MM.1S (cell line): Measurements from ENCODE around the gene PNPLA2.

Experiments used
- DNase-seq: peaks from one replicate; pipeline ENCODE4 v3.0.0-alpha.2; 2015
- H2AFZ ChIP-seq: fragments of 300-600 bp; sonication (generic); 2 replicates; pipeline ENCODE4 v1.6.0; 2016; ENCODE audit warnings: antibody characterized with exemption, low read length
- H3F3A ChIP-seq: fragments of 300-600 bp; sonication (generic); 2 replicates; pipeline ENCODE4 v1.6.1; 2016; ENCODE audit warnings: mild to moderate bottlenecking, antibody characterized with exemption, low read length, moderate library complexity, mixed read lengths; ENCODE audit not compliant: insufficient read depth
- H3K27ac ChIP-seq: fragments of 300-600 bp; sonication (generic); 2 replicates; pipeline ENCODE4 v1.5.1; 2016; ENCODE audit warnings: mild to moderate bottlenecking, low read length
- H3K27me3 ChIP-seq: fragments of 300-600 bp; sonication (generic); replicated peaks from 2 replicates; pipeline ENCODE4 v1.6.0; 2016; ENCODE audit warnings: low read length; ENCODE audit not compliant: insufficient read depth
- H3K36me3 ChIP-seq: fragments of 300-600 bp; sonication (generic); replicated peaks from 2 replicates; pipeline ENCODE4 v1.6.1; 2016; ENCODE audit warnings: mild to moderate bottlenecking, low read length, mixed read lengths; ENCODE audit not compliant: insufficient read depth
- H3K4me1 ChIP-seq: fragments of 300-600 bp; sonication (generic); 2 replicates; pipeline ENCODE4 v1.6.1; 2016; ENCODE audit warnings: low read length, mixed read lengths
- H3K4me2 ChIP-seq: fragments of 300-600 bp; sonication (generic); 2 replicates; pipeline ENCODE4 v1.6.0; 2016; ENCODE audit warnings: low read depth, low read length
- H3K4me3 ChIP-seq: fragments of 300-600 bp; sonication (generic); 2 replicates; pipeline ENCODE4 v1.5.1; 2016; ENCODE audit warnings: low read length, mixed read lengths
- H3K79me2 ChIP-seq: fragments of 300-600 bp; sonication (generic); 2 replicates; pipeline ENCODE4 v1.6.1; 2016; ENCODE audit warnings: mixed run types, low read length, mixed read lengths
- H3K9ac ChIP-seq: fragments of 300-600 bp; sonication (generic); 2 replicates; pipeline ENCODE4 v1.6.1; 2016; ENCODE audit warnings: low read length, mixed read lengths
- H3K9me2 ChIP-seq: fragments of 300-600 bp; sonication (generic); replicated peaks from 2 replicates; pipeline ENCODE4 v1.6.1; 2016; ENCODE audit warnings: mild to moderate bottlenecking, low read length, mixed read lengths; ENCODE audit not compliant: insufficient read depth
- H3K9me3 ChIP-seq: fragments of 300-600 bp; sonication (generic); replicated peaks from 2 replicates; pipeline ENCODE4 v1.6.1; 2016; ENCODE audit warnings: mild to moderate bottlenecking, low read length, mixed read lengths; ENCODE audit not compliant: insufficient read depth
- H4K20me1 ChIP-seq: fragments of 300-600 bp; sonication (generic); 2 replicates; pipeline ENCODE4 v1.6.1; 2016; ENCODE audit warnings: mild to moderate bottlenecking, low read length, moderate library complexity, mixed read lengths; ENCODE audit not compliant: insufficient read depth
- EZH2 ChIP-seq: fragments of 300-600 bp; sonication (generic); optimal IDR thresholded peaks from 2 replicates; pipeline ENCODE3; 2017; ENCODE audit warnings: low read depth, mild to moderate bottlenecking, antibody characterized with exemption, low read length, mixed read lengths
- EZH2phosphoT487 ChIP-seq: fragments of 300-600 bp; sonication (generic); IDR thresholded peaks from 2 replicates; pipeline ENCODE4 v1.6.1; 2018; ENCODE audit warnings: antibody characterized with exemption, low read length
- TF ChIP-seq, protein P1 (sequence below): fragments of 300-600 bp; sonication (generic); IDR thresholded peaks from 2 replicates; pipeline ENCODE4 v1.5.1; 2016; ENCODE audit warnings: antibody characterized with exemption, low read length, mixed read lengths

The PNPLA2 gene

DNA sequence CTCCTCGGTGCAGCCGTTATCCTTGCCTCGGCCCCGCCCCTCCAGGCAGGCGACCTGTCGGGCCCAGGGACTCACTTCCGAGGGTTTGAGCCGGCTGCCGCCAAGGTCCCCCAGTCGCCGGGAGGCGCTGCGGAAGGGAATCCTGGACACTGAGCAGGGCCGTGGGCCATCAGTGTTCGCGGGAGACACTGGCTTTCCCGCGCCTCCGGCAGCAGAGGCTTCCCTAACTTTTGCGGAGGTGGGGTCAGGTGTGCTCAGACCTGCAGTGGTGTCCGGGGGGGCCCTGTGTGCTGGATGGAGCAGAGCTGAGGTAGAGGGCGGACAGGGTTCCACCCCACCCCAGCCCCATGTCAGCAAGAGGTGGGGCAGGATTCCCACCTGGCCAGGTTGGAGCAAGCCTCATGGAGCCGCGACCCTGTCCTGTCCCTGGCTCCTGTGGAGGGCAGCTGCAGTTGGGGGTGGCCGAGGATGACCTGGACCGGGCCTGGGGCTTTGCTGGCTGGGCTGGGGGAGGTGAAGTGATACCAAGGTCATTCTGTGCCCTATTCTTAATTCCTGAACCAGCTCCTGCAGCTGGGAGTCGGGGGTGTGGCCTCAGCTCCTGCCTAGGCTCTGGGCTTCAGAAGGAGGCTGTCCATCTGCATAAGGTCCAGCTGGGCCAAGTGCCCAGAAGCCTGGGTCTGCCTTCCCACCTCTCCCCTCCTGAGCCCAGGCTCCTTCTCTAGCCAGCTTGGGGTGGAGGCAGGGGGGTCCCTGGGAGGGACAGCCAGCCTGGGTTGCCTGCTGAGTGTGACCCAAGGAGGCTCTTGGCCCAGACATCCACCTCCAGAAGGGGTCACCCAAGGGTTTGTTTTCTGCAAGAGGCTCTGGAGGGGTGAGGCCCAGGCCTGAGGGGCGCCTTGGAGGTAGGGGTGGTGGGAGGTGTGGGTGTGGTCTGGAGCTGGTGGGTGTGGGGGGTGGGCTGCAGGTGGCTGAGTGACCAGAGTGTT, 32.4 kb downstream of the PNPLA2 start:
- Histone ChIP-seq H3K9ac (no peak overlapping the region), H3K36me3 (no peaks in the 10 kb centered on the region), H3F3A (no peaks in the 10 kb centered on the region), H3K27me3 (peaks cover 82% of the 10 kb centered on the region), H3K27ac (no peak overlapping the region), H3K4me1 (peaks cover 4% of the 10 kb centered on the region; the same call in 1 of the 2 replicates), H3K9me2 (no peaks in the 10 kb centered on the region), H3K9me3 (no peaks in the 10 kb centered on the region), H4K20me1 (no peaks in the 10 kb centered on the region), H2AFZ (no peak overlapping the region), H3K4me3 (no peak overlapping the region), H3K79me2 (no peaks in the 10 kb centered on the region), H3K4me2 (no peak overlapping the region)
- DNase-seq, result no peak
- no peak for TF ChIP-seq EZH2
- TF ChIP-seq, protein P1, sequence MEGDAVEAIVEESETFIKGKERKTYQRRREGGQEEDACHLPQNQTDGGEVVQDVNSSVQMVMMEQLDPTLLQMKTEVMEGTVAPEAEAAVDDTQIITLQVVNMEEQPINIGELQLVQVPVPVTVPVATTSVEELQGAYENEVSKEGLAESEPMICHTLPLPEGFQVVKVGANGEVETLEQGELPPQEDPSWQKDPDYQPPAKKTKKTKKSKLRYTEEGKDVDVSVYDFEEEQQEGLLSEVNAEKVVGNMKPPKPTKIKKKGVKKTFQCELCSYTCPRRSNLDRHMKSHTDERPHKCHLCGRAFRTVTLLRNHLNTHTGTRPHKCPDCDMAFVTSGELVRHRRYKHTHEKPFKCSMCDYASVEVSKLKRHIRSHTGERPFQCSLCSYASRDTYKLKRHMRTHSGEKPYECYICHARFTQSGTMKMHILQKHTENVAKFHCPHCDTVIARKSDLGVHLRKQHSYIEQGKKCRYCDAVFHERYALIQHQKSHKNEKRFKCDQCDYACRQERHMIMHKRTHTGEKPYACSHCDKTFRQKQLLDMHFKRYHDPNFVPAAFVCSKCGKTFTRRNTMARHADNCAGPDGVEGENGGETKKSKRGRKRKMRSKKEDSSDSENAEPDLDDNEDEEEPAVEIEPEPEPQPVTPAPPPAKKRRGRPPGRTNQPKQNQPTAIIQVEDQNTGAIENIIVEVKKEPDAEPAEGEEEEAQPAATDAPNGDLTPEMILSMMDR, result peak; percentile 28

DNA sequence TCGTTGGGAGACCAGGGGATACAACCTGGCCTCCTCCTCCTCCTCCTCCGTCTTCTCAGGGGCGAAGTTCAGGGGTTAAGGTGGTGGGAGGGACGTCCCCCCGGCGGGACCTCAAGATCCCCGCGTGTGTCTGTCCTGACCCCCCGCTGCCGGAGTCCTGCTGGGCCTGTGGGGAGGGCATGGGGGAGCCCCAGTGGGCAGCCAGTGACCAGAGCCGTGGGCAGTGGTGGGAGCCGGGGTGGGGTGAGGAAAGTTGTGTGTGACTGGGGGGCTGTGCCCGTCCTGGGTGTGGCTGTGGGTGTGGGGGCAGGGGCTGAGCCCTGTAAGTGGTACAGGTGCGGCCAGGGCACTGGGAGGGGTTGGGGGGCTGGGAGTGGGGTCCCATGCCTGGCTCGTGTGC, 34.0 kb downstream of the PNPLA2 start:
- H2AFZ ChIP-seq, result no peak overlapping the region
- H4K20me1 ChIP-seq, result no peaks in the 10 kb centered on the region
- TF ChIP-seq, protein P1, result no peak
- TF ChIP-seq EZH2phosphoT487 (no peak), EZH2 (no peak)
- no peaks in the 10 kb centered on the region for H3K36me3 ChIP-seq
- H3K27ac ChIP-seq, result no peak overlapping the region
- H3K9me3 ChIP-seq, result no peaks in the 10 kb centered on the region
- no peaks in the 10 kb centered on the region for H3K9me2 ChIP-seq
- DNase-seq, result no peak
- H3F3A ChIP-seq, result no peaks in the 10 kb centered on the region
- no peak overlapping the region for H3K4me3 ChIP-seq
- H3K4me2 ChIP-seq, result no peak overlapping the region
- no peaks in the 10 kb centered on the region for H3K79me2 ChIP-seq
- H3K27me3 ChIP-seq, result peaks cover 81% of the 10 kb centered on the region
- no peak overlapping the region for H3K9ac ChIP-seq
- peaks cover 4% of the 10 kb centered on the region; the same call in 1 of the 2 replicates for H3K4me1 ChIP-seq

DNA sequence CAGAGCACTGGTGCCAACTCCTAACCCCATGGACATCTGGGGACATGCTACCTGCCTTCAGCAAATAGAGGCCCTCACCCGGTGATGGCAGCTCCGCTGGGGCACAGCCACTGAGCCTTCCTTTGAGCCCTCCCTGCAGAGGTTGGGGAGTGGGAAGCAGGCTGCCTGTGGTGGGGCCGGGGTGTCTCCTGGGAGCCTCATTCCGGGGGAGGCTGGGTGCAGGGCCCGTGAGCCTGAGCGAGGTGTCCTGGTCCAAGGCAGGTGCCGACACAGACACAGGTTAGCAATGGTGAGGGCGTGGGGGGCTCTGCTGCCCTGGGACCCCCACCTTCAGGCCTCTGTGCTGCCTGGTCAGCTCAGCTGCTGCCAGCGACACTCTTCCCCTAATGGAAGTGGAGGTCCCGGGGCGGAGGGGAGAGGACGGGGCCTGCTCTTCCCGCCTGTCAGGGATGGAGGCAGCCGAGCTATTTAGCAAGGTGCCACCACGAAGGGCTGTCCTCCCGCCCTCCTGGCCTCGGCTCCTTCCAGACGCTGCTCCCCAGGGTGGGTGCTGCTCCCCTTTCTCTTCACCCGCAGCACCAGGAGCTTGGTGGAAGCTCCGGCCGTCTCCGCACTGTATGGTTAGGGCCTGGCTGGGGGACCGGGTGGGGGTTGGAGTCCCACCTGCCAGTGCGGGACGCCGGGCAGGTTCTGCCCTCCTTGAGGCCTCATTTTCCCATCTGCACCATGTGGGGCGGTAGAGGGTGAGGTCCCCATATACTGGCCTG, 35.2 kb downstream of the PNPLA2 start:
- DNase-seq, result no peak
- Histone ChIP-seq H3K27ac (no peak overlapping the region), H3K4me1 (no peaks in the 10 kb centered on the region), H3K27me3 (peaks cover 80% of the 10 kb centered on the region), H3F3A (no peaks in the 10 kb centered on the region), H3K36me3 (no peaks in the 10 kb centered on the region), H3K4me2 (no peak overlapping the region), H3K79me2 (no peaks in the 10 kb centered on the region), H3K9ac (no peak overlapping the region), H3K9me2 (no peaks in the 10 kb centered on the region), H2AFZ (no peak overlapping the region), H3K9me3 (no peaks in the 10 kb centered on the region), H4K20me1 (no peaks in the 10 kb centered on the region), H3K4me3 (no peak overlapping the region)
- TF ChIP-seq, protein P1, result peak; percentile 14; the same call in 1 of the 2 replicates
- TF ChIP-seq EZH2phosphoT487 (no peak), EZH2 (no peak)
